Gastroesophageal sphincter (tissue), 4 donors: ENCODE results near the gene CD9. TPM values are rescaled to one million over a fixed set of nuclear protein-coding genes. Genes with fewer than 3 reads are reported as not detected.
A peak's percentile ranks its signal among the peaks of the same experiment; 100 is the strongest.

Source experiments
- ATAC-seq: fragments of 150-250 bp; one replicate; pipeline ENCODE4 v1.9.1; 2016; ENCODE audit warnings: mild to moderate bottlenecking, moderate library complexity
- H3K27ac ChIP-seq, 4 donors: fragments of 200-600 bp; sonication (generic) in 3 of 4; 1 replicate in 3 of 4; 2 replicates in 1 of 4; pipeline ENCODE4 v1.5.1; 2016 to 2019
- H3K27me3 ChIP-seq: fragments of 200-600 bp; sonication (generic); one replicate; pipeline ENCODE4 v1.5.1; 2019
- H3K36me3 ChIP-seq, 2 donors: fragments of 200-600 bp; sonication (generic); one replicate each; pipeline ENCODE4 v1.5.1; 2019; ENCODE audit warnings: control low read depth in 1 of 2
- H3K4me1 ChIP-seq, 3 donors: fragments of 200-600 bp; sonication (generic); 1 replicate in 2 of 3; 2 replicates in 1 of 3; pipeline ENCODE4 v1.5.1; 2016 to 2019; ENCODE audit warnings: control low read depth in 2 of 3
- H3K4me3 ChIP-seq, 2 donors: fragments of 200-600 bp; sonication (generic); one replicate each; pipeline ENCODE4 v1.5.1; 2019; ENCODE audit warnings: mild to moderate bottlenecking in 1 of 2, moderate library complexity in 1 of 2
- H3K9me3 ChIP-seq, 3 donors: fragments of 200-600 bp; sonication (generic); one replicate each; pipeline ENCODE4 v1.5.1; 2017 to 2019; ENCODE audit warnings: control low read depth in 2 of 3
- CTCF ChIP-seq, 4 experiments: fragments of 200-600 bp in 2 of 4; fragments of 450-650 bp in 2 of 4; sonication (generic) in 1 of 4; IDR thresholded peaks; one replicate each; pipeline ENCODE4 v1.5.1; 2017 to 2019; ENCODE audit warnings: antibody characterized with exemption in 4 of 4, mild to moderate bottlenecking in 2 of 4, moderate library complexity in 2 of 4
- EP300 ChIP-seq: sonication (generic); formaldehyde crosslinking; IDR thresholded peaks from one replicate; pipeline ENCODE4 v1.6.1; 2017; ENCODE audit warnings: antibody characterized with exemption, mild to moderate bottlenecking
- POLR2A ChIP-seq, 2 donors: fragments of 450-650 bp; IDR thresholded peaks; one replicate each; pipeline ENCODE4 v1.6.1; 2017; ENCODE audit warnings: antibody characterized with exemption in 2 of 2, mild to moderate bottlenecking in 2 of 2, moderate library complexity in 1 of 2
- POLR2AphosphoS5 ChIP-seq: sonication (generic); formaldehyde crosslinking; IDR thresholded peaks from one replicate; pipeline ENCODE4 v1.6.1; 2017; ENCODE audit warnings: antibody characterized with exemption
- WGBS, 2 donors: methylation state at CpG; one replicate each; pipeline ENCODE4 v1.1.5; 2018; ENCODE audit warnings: low coverage in 1 of 2; 5-methylcytosine and 5-hydroxymethylcytosine counted together
- total RNA-seq, 4 donors: library from RNA; depleted of rRNA; stranded (reverse); fragments of >200 nt; gene quantifications; one replicate each; pipeline ENCODE4 v1.1.0, GENCODE V29; 2016

The CD9 gene
- total RNA-seq, 4 donors from 2014 or later = 379 to 558 (median 468) TPM

DNA sequence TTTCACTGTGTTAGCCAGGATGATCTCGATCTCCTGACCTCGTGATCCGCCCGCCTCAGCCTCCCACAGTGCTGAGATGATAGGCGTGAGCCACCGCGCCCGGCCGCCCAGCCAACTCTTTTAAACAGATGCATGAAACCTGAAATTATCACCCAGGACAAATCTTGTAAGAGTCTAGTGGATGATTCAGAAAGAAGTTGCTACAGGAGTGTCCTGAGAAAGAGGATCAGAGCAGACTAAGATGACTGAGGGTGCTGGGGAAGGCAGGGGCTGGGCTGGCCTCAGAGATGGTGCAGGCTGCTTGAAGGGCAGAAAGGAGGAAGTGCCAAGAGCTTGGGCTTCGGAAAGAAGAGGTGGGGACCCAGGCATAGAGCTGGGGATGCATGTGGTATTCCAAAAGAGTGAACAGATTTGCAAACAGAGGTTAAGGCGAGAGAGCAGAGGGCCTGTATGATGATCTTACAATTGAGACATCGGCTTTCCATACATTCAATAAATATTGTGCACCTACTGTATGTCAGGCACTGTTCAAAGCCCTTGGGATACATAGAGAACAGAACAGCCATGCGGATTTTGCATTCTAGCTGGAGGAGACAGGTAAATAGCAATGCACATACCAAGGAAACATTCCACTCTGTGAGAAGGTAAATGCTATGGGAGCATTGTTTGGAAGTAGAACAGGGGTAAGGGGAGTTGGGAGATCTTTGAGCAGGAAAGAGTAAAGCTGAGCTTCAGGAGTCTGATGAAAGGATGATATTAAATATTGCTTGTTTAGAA lies 7.4 kb upstream of the CD9 start:
- WGBS, 2 donors = 66 to 92% methylated on average over 3 to 4 of the region's 13 CpGs
- Histone ChIP-seq H3K9me3 (no peaks in the 10 kb centered on the region), H3K27me3 (no peaks in the 10 kb centered on the region), H3K27ac (no peak overlapping the region), H3K4me3 (no peak overlapping the region), H3K36me3 (no peaks in the 10 kb centered on the region), H3K4me1 (peaks cover 0 to 42% (median 4%) of the 10 kb centered on the region in 3 donors)
- ATAC-seq = no peak
- TF ChIP-seq POLR2AphosphoS5 (no peak), CTCF (IDR thresholded peaks at IDR 0.05) (no peak), EP300 (no peak), POLR2A (IDR thresholded peaks at IDR 0.05) (no peak)

DNA sequence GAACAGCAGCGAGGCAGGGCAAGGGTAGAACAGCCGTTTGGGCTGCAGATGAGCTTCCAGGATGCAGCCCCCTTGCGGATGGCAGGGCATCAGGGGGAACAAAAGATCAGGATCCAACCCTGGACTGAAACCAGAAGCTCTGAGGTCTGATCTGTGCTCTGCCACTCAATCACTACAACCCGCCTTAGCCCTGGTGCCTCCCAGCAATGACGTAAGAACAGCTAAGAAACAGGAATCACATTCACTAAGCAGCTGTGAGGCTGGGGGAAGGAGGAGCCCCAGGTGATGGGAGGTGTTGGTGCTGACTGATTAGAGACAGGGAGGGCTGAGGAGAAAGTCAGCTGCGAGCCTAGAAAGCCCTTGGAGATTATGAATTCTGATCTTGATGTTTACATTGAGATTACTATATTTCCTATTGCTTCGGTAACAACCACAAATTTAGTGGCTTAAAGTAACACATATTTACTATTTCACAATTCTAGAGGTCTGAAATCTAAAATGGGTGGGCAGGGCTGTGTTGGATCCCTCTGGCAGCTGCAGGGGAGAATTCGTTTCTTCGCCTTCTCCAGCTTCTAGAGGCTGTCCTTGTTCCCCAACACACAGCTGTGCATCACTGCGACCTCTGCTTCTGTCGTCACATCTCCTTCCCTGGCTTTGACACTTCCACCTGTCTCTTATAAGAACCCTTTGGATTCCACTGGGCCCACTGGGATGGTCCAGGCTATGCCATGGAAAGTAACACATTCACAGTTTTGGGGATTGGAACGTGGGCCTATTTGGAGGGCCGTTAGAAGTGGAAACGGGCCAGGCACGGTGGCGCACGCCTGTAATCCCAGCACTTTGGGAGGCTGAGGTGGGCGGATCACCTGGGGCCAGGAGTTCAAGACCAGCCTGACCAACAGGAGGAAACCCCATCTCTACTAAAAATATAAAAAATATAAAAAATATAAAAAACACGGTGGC lies 6.1 kb upstream of the CD9 start:
- no peak overlapping the region for H3K27ac ChIP-seq
- no peak for ATAC-seq
- no peaks in the 10 kb centered on the region for H3K27me3 ChIP-seq
- no peak overlapping the region for H3K4me3 ChIP-seq
- WGBS, 2 donors = 85 to 94% methylated on average over 5 to 12 of the region's 19 CpGs
- H3K9me3 ChIP-seq = no peaks in the 10 kb centered on the region
- peaks cover 0 to 44% (median 10%) of the 10 kb centered on the region in 3 donors for H3K4me1 ChIP-seq
- H3K36me3 ChIP-seq = no peaks in the 10 kb centered on the region
- TF ChIP-seq POLR2AphosphoS5 = no peak
- TF ChIP-seq EP300 = no peak
- TF ChIP-seq CTCF (IDR thresholded peaks at IDR 0.05) = no peak
- TF ChIP-seq POLR2A (IDR thresholded peaks at IDR 0.05) = no peak

- TF ChIP-seq POLR2AphosphoS5 (peak; percentile 79), POLR2A (IDR thresholded peaks at IDR 0.05) (no peak), CTCF (IDR thresholded peaks at IDR 0.05) (peak; percentile 91 to 99 (median 97))
- Histone ChIP-seq H3K27ac (peak overlapping the region in 3 of 4 donors; percentile 55 to 100 (median 74)), H3K27me3 (no peaks in the 10 kb centered on the region), H3K4me1 (peaks cover 0 to 45% (median 16%) of the 10 kb centered on the region in 3 donors), H3K36me3 (no peaks in the 10 kb centered on the region), H3K4me3 (no peak overlapping the region), H3K9me3 (no peaks in the 10 kb centered on the region)
- peak; percentile 78 for ATAC-seq
- 38 to 49% methylated on average over 8 to 9 of the region's 10 CpGs for WGBS, 2 donors
Observed at GRCh38 chr12:6195665-6196535, 4.3 kb upstream of the CD9 start.

GRCh38 chr12:6198051-6198450 lies 2.1 kb upstream of the CD9 start:
- no peak for TF ChIP-seq CTCF (IDR thresholded peaks at IDR 0.05)
- no peak for TF ChIP-seq EP300
- no peak for TF ChIP-seq POLR2A (IDR thresholded peaks at IDR 0.05)
- TF ChIP-seq POLR2AphosphoS5 = no peak
- no peak for ATAC-seq
- Histone ChIP-seq H3K4me3 (no peak overlapping the region), H3K9me3 (no peaks in the 10 kb centered on the region), H3K36me3 (no peaks in the 10 kb centered on the region), H3K27ac (peak overlapping the region; percentile 89 to 100 (median 98)), H3K27me3 (no peaks in the 10 kb centered on the region), H3K4me1 (peaks cover 0 to 62% (median 30%) of the 10 kb centered on the region in 3 donors)
- whole genome bisulfite sequencing, 2 donors = 44 to 50% methylated on average over 5 to 6 of the region's 7 CpGs
